ENCODE measurements around the gene CALB2.
A peak's percentile ranks its signal among the peaks of the same experiment; 100 is the strongest.

The CALB2 gene

GRCh38 chr16:71359431-71359830 is 908 bp downstream of the CALB2 start:
- TF ChIP-seq CTCF (IDR thresholded peaks at IDR 0.05; ENCODE audit: insufficient read depth, missing control alignments), result no peak

DNA sequence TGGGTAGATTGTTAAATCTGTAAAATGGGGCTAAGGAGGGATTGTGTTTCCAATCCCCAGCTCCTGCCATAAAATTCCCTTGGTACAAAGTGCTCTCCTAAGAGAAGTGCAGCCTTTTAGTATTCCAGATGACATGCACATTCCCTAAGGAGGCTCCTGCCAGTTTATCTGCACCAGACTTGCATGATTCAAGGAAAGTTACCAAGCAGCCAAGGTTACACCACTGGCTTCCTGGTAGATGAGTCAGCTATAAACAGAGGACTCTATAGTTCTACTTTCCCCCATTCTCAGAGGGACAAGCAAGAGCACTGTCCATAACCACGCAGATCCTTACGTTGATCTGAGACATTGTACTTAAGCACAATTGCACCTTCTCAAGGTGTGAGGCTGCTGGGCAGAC is 1.9 kb downstream of the CALB2 start:
- no peak for TF ChIP-seq CTCF (IDR thresholded peaks at IDR 0.05; ENCODE audit: insufficient read depth, missing control alignments)
- FAIRE-seq, result no peak
- no peak for DNase-seq (ENCODE audit: insufficient read length, low spot score)

More at GRCh38 chr16:71359431-71359830, 908 bp downstream of the CALB2 start:
- FAIRE-seq, result no peak
- no peak for DNase-seq (ENCODE audit: insufficient read length, low spot score)

DNA sequence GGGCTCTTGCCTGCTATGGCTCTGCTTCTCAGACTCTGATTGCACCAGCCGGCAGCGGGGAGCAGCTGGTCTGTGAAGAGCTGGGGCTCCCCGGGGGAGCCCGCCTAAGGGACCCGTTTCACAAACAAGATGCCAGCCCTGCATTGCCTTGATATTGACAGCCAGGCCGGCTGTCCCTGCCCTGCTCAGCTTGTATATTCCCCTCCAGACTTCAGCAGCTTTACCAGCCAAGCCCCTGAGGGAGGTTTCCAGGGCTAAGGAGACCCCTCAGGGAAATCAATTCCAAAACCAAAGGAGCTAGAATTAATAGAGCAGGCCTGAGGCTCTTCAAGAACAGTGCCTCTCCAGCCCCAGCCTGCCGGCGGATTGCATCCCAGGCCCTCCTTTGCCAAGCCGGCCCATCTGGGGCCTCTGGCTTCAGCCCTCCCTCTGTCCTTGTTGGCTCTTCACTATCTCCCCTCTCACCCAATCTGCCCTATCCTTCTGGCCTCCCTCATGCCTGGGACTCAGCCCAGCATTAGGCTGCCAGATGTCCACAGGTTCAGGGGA is 5.7 kb downstream of the CALB2 start:
- FAIRE-seq (no peak), DNase-seq (ENCODE audit: insufficient read length, low spot score) (no peak)
- TF ChIP-seq CTCF (IDR thresholded peaks at IDR 0.05; ENCODE audit: insufficient read depth, missing control alignments), result no peak

DNA sequence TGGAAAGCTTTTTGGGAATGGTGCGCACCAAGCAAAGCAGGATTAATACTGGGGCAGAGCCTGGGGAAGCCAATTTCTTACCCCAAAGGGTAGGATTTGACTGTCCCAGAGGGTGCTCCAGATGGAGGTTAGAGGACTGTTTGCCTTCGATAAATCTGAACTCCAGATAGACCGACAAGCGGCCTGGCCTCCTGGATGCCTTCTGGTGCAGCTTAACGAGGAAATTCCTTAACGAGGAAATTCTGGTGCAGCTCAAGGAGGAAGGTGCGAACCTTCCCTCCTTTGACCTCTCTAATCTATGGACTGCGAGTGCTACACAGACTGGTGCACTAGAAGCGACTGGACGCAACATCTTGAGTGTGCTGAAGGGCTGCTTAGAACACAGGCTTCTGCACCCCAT is 6.5 kb downstream of the CALB2 start:
- DNase-seq (ENCODE audit: insufficient read length, low spot score) (no peak), FAIRE-seq (no peak)
- TF ChIP-seq CTCF (IDR thresholded peaks at IDR 0.05; ENCODE audit: insufficient read depth, missing control alignments), result no peak

DNA sequence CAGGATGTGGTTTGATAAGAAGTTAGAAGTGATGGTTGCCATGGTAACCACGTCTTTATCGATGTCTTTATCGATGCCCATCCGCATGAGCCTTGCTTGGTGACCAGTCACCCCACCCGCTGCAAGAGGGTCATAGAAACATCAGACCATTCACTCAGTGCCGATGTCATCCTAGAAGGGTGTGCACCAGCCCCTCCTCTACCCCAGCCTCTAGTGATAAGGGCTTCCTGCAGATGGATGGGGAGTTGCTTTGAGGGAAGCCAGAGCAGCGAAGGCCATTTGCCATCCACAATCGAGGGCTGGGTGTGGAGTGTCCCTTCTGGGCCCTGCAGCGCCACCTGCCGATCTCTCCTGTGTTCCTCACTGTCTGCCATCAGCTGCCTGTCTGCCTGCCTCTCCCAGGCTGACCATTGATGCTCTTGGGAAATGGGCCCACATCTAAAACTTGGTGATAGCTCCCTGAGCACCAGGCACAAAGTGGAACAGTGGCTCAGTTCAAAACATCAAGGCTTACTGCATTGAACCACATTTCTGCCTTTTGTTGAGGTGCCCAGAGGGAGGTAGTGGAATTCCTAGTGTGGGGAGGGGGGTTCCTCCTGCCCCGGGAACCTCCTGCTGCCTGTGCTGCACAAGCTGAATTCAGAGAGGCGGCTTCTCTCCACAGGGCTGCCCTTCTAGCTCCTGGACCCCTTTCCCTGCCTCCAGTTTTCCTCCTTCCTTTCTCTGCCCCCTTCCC is 8.9 kb downstream of the CALB2 start:
- peak; percentile 72 for TF ChIP-seq CTCF (IDR thresholded peaks at IDR 0.05; ENCODE audit: insufficient read depth, missing control alignments)
- no peak for FAIRE-seq
- no peak for DNase-seq (ENCODE audit: insufficient read length, low spot score)

- FAIRE-seq (no peak), DNase-seq (ENCODE audit: insufficient read length, low spot score) (no peak)
- TF ChIP-seq CTCF (IDR thresholded peaks at IDR 0.05; ENCODE audit: insufficient read depth, missing control alignments), result no peak
Observed at GRCh38 chr16:71368958-71369357, 10.4 kb downstream of the CALB2 start.

DNA sequence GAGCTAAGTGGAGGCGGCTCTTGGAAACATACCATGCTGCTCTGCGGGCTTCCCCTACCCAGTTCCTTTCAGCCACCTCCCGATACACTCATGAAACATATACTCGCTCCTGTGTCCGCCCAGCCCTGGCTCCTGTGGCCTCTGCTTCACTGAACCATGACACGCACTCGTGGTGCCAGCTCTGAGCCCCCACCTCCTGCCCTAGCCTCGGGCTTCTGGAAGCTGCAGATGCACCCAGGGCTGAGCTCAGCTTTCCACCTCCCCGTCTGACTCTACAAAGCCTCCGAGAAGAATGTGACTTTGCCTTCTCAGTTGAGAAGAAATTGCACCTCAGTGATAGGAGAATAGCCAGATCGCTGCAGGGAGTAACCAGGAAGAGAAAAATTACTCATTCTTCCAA is 11.0 kb downstream of the CALB2 start:
- FAIRE-seq (no peak), DNase-seq (ENCODE audit: insufficient read length, low spot score) (no peak)
- TF ChIP-seq CTCF (IDR thresholded peaks at IDR 0.05; ENCODE audit: insufficient read depth, missing control alignments), result no peak
